Activated T-helper 2 cell treated with anti-CD3 and anti-CD28 coated beads, Interferon-gamma antibody, Interleukin-2, Interleukin-4, amounts not matched to agents 10 μg/mL and 5 μg/mL and 100 μg/mL, durations not matched to agents 14 hours and 24 hours and 36 hours (primary cell): ENCODE results near the gene KCNJ8. TPM values are rescaled to one million over a fixed set of nuclear protein-coding genes. Genes with fewer than 3 reads are reported as not detected.
"Not testable (repeated sequence)": the region's sequence is repeated elsewhere in the genome, so short reads cannot be mapped to it uniquely, and the experiment has no call there.

Source experiments
- DNase-seq: peaks from one replicate; pipeline ENCODE4 v3.0.0; 2021; ENCODE audit warnings: low spot score
- H3K27ac Mint-ChIP-seq: one replicate; pipeline ENCODE4 v1.8.0; 2021; ENCODE audit warnings: mixed read lengths
- H3K27me3 Mint-ChIP-seq: one replicate; pipeline ENCODE4 v1.8.0; 2021; ENCODE audit warnings: low read depth, mixed read lengths
- H3K36me3 Mint-ChIP-seq: one replicate; pipeline ENCODE4 v1.8.0; 2021; ENCODE audit warnings: low read depth, mixed read lengths
- H3K4me1 Mint-ChIP-seq: one replicate; pipeline ENCODE4 v1.8.0; 2021; ENCODE audit warnings: low read depth, mixed read lengths
- H3K4me3 Mint-ChIP-seq: one replicate; pipeline ENCODE4 v1.8.0; 2021; ENCODE audit warnings: low read depth, mild to moderate bottlenecking, moderate library complexity, mixed read lengths
- H3K9me3 Mint-ChIP-seq: one replicate; pipeline ENCODE4 v1.8.0; 2021; ENCODE audit warnings: mixed read lengths
- intact Hi-C: fragments of 100-400 bp; cut with micrococcal nuclease; formaldehyde crosslinking; loops from one replicate; pipeline ENCODE4 v1.15.1; 2023
- total RNA-seq: library from RNA; stranded (reverse); gene quantifications from 2 replicates; pipeline ENCODE4 v1.2.3, GENCODE V29; 2022

KCNJ8 gene
- total RNA-seq, 1 donor from 2014 or later = not detected

DNA sequence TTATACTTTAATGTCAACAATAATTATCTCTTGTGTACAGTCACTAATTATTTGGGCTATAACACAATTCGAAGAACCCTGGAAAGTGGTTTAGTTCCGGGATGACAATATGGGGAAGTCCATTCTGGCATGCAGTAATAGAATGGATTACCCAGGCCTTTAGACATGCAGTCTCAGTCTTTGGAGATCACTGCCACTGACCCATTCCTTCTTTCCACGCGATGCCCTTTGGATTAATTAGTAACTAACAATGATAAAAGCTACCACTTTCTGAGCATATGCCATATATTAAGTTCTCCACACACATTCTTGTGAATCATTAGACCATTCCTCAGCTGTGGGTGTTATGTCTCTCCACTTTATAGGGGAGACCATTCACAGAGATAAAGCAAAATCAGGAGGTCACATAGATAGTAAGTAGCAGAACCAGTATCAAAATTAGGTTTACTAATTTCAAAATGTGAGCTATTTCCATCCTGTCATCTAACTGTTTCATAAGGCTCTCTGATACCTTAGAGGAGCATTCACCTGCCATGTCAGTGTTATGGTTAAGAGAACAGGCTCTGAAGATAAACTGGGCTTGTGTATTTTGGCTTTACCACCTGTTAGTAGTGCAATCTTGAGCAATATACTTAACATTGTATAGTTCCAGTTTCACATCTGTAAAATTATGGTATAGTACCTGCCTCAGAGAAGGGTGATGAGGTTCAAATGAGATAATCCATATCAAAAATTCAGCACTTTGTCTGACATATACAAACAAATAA is 27.2 kb upstream of the KCNJ8 start:
- no peak for DNase-seq
- no peaks in the 10 kb centered on the region for H3K36me3 Mint-ChIP-seq
- H3K9me3 Mint-ChIP-seq = no peaks in the 10 kb centered on the region
- H3K27ac Mint-ChIP-seq = no peak overlapping the region
- no peak overlapping the region for H3K4me3 Mint-ChIP-seq
- H3K27me3 Mint-ChIP-seq = no peaks in the 10 kb centered on the region
- intact Hi-C loops = no loop called here
- H3K4me1 Mint-ChIP-seq = no peaks in the 10 kb centered on the region

DNA sequence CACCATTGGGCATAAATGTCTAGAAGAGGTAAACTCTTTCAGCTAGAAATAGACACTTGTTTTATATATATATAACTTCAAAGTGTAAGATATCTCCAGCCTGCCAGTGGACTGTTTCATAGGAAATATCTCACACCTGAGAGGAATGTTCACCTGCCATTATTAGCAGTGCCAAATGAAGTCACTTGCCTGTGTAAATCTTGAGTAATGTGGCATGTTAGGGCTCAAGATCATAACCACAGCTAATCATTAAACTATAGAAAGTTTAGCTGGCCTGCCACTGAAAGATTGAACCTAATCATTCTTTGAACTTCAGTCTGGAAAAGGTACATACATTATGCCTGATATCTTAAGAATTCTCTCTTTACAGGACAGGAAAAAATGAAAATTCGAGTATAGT is 25.5 kb upstream of the KCNJ8 start:
- no peaks in the 10 kb centered on the region for H3K4me1 Mint-ChIP-seq
- H3K4me3 Mint-ChIP-seq = no peak overlapping the region
- no peak for DNase-seq

DNA sequence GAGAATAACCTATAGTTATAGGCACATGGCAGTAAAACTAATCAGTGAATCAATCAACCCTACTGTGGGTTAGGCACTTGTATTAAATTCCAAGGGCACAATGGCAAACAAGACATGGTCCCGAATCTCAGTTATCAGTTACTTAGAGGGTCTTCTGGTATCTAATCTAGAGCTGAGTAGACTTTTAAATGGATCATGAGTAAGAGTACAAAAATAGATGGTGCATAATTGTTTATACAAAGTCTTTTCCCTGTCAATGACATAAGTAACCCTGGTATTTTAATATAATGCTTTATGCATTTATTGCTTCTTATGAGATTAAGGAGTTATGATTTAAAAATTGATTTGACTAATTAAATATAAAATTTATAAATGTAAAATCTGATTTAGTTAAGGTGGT is 23.0 kb upstream of the KCNJ8 start:
- no peak overlapping the region for H3K27ac Mint-ChIP-seq
- no peak for DNase-seq
- H3K27me3 Mint-ChIP-seq = no peaks in the 10 kb centered on the region
- H3K4me3 Mint-ChIP-seq = no peak overlapping the region
- no peaks in the 10 kb centered on the region for H3K9me3 Mint-ChIP-seq
- H3K36me3 Mint-ChIP-seq = no peaks in the 10 kb centered on the region
- H3K4me1 Mint-ChIP-seq = no peaks in the 10 kb centered on the region
- intact Hi-C loops = no loop called here

More for the DNA sequence above, 25.5 kb upstream of the KCNJ8 start:
- intact Hi-C loops = no loop called here
- Mint-ChIP-seq H3K27me3 (no peaks in the 10 kb centered on the region), H3K9me3 (no peaks in the 10 kb centered on the region), H3K36me3 (no peaks in the 10 kb centered on the region), H3K27ac (no peak overlapping the region)

DNA sequence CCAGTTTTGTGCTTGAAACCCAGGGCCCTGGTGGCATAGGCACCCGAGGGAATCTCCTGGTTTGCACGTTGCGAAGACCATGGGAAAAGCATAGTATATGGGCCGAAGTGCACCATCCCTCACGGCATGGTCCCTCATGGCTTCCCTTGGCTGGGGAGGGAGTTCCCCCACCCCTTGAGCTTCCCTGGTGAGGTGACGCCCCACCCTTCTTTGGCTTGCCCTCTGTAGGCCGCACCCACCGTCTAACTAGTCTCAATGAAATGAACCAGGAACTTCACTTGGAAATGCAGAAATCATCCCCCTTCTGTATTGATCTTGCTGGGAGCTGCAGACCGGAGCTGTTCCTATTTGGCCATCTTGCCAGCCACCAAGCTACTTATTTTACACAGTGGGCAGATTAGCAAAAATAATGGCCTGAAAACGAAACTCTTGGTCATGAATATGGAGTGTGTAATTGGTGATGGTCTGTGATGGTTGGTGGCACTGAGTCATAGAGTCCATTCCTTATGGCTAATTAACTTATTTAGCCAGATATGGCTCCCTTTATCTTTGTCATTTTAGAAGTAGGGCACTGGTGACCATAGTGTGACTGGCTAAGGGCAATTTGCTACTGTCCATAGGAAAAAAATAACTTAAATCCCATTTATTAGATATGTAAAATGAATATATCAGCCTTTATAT is 21.3 kb upstream of the KCNJ8 start:
- Mint-ChIP-seq H3K36me3 (no peaks in the 10 kb centered on the region), H3K27ac (no peak overlapping the region), H3K4me1 (no peaks in the 10 kb centered on the region), H3K27me3 (no peaks in the 10 kb centered on the region), H3K9me3 (no peaks in the 10 kb centered on the region), H3K4me3 (no peak overlapping the region)
- intact Hi-C loops = no loop called here
- DNase-seq = no peak

DNA sequence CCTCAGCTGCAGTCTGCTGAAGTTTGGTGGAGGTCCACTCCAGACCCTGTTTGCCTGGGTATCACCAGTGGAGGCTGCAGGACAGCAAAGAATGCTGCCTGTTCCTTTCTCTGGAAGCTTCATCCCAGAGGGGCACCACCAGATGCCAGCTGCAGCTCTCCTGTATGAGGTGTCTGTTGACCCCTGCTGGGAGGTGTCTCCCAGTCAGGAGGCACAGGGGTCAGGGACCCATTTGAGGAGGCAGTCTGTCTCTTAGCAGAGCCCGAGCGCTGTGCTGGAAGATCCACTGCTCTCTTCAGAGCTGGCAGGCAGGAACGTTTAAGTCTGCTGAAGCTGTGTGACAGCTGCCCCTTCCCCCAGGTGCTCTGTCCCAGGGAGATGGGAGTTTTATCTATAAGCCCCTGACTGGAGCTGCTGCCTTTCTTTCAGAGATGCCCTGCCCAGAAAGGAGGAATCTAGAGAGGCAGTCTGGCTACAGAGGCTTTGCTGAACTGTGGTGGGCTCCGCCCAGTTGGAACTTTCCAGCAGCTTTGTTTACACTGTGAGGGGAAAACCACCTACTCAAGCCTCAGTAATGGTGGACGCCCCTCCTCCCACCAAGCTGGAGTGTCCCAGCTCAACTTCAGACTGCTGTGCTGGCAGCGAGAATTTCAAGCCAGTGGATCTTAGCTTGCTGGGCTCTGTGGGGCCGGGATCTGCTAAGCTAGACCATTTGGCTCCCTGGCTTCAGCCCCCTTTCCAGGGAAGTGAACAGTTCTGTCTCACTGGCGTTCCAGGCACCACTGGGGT is 20.5 kb upstream of the KCNJ8 start:
- H3K4me1 Mint-ChIP-seq, intact Hi-C loops: not testable (repeated sequence)

DNA sequence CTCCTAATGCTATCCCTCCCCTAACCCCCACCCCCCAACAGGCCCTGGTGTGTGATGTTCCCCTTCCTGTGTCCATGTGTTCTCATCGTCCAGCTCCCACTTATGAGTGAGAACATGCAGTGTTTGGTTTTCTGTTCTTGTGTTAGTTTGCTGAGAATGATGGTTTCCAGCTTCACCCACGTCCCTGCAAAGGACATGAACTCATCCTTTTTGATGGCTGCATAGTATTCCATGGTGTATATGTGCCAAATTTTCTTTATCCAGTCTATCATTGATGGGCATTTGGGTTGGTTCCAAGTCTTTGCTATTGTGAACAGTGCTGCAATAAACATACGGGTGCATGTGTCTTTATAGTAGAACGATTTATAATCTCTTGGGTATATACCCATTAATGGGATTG is 15.2 kb upstream of the KCNJ8 start:
- H3K4me3 Mint-ChIP-seq, H3K27ac Mint-ChIP-seq, H3K9me3 Mint-ChIP-seq, intact Hi-C loops, H3K36me3 Mint-ChIP-seq, DNase-seq, H3K4me1 Mint-ChIP-seq, H3K27me3 Mint-ChIP-seq: not testable (repeated sequence)

More for the DNA sequence above, 20.5 kb upstream of the KCNJ8 start:
- H3K9me3 Mint-ChIP-seq, DNase-seq, H3K27ac Mint-ChIP-seq, H3K27me3 Mint-ChIP-seq, H3K4me3 Mint-ChIP-seq, H3K36me3 Mint-ChIP-seq: not testable (repeated sequence)

DNA sequence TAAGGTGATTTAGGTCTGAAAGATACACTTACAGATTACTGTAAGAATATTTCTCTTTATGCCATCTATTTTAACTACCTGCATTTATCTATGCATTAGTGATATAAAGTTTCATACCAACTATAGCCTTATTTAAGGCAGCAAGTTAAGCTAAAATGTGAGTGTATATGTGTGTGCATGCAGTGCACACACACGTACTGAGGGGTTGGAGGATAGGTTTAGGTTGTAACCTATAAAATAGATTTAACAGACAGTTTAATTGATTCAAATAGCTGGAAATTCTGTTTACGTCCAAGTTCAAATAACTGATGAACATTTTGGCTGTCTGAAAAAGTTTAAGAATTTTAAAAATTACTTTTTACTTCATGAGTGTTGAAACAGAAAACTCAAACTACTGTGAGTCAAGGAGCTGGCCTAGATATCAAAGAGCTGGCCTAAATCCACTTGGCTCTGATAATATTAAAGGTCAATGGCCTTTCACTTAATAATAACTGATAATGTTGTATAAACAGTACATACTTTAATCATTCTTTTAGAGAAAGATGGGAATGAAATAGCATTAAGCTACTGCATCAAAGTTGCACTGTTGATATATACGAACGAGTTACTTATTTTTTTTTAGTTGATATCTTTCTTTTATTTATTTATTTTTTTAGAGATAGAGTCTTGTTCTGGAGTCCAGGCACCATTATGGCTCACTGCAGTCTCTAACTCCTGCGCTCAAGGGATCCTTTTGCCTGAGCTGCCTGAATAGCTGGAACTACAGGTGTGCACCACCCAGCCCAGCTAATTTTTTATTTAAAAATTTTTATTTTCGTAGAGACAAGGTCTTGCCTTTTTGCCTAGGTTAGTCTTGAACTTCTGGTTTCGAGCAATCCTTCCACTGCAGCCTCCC is 13.8 kb upstream of the KCNJ8 start:
- H3K27me3 Mint-ChIP-seq = no peaks in the 10 kb centered on the region
- no peaks in the 10 kb centered on the region for H3K4me1 Mint-ChIP-seq
- DNase-seq = no peak
- H3K36me3 Mint-ChIP-seq = no peaks in the 10 kb centered on the region
- H3K4me3 Mint-ChIP-seq = no peak overlapping the region
- H3K27ac Mint-ChIP-seq = no peak overlapping the region
- no peaks in the 10 kb centered on the region for H3K9me3 Mint-ChIP-seq
- intact Hi-C loops = no loop called here

DNA sequence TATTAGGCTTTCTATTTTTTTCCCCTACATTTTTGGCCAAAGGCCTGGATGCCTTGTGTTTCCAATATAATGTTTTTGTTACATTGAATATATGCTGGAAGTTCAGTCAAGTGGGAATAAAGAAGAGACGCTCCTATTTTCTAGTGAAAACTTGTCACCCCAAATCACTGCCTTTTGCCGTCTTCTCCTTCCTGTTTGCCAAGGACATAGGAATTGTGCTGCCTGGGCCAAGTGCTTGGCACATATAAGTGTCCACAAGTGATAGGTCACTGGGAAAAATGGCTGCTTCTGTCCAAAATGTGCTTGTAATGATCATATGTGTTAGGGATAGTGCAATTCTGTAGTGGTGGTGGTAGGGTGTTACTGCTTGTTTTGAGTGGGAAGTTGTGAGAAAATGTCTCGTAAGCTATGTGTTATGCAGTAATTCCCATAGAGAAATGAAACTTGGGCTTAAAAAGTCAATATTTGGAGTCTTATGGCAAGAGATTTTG is 11.6 kb upstream of the KCNJ8 start:
- no peak for DNase-seq
- intact Hi-C loops = no loop called here
- Mint-ChIP-seq H3K4me1 (no peaks in the 10 kb centered on the region), H3K36me3 (no peaks in the 10 kb centered on the region), H3K4me3 (no peak overlapping the region), H3K27me3 (no peaks in the 10 kb centered on the region), H3K27ac (no peak overlapping the region), H3K9me3 (no peaks in the 10 kb centered on the region)

DNA sequence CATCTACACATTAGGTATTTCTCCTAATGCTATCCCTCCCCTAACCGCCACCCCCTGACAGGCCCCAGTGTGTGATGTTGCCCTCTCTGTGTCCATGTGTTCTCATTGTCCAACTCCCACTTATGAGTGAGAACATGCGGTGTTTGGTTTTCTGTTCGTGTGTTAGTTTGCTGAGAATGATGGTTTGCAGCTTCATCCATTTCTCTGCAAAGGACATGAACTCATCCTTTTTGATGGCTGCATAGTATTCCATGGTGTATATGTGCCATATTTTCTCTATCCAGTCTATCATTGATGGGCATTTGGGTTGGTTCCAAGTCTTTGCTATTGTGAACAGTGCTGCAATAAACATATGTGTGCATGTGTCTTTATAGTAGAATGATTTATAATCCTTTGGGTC is 8.2 kb upstream of the KCNJ8 start:
- H3K27me3 Mint-ChIP-seq, H3K27ac Mint-ChIP-seq, intact Hi-C loops, H3K4me1 Mint-ChIP-seq, H3K4me3 Mint-ChIP-seq, H3K36me3 Mint-ChIP-seq, DNase-seq, H3K9me3 Mint-ChIP-seq: not testable (repeated sequence)

DNA sequence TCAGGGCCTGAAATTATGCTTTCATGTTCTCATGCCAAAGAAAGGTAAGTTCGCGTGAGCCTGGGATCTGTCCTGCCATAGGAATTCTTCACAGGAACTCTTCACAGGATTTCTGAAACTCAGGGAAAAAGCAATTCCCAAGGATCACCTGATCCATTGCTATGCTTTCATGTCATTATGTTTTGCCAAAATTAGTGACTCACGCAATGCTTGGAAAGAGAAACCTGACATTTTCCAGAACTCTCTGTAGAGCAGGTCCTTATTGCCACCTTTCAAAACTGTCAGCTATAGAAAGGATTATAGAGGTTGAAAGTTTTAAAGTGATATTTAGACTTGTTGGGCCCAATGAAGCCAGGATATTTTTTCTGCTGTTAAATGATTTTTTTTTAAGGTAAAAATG is 6.3 kb upstream of the KCNJ8 start:
- Mint-ChIP-seq H3K9me3 (no peaks in the 10 kb centered on the region), H3K4me3 (no peak overlapping the region), H3K27me3 (peaks cover 16% of the 10 kb centered on the region), H3K27ac (no peak overlapping the region), H3K36me3 (no peaks in the 10 kb centered on the region), H3K4me1 (no peaks in the 10 kb centered on the region)
- intact Hi-C loops = no loop called here
- no peak for DNase-seq

DNA sequence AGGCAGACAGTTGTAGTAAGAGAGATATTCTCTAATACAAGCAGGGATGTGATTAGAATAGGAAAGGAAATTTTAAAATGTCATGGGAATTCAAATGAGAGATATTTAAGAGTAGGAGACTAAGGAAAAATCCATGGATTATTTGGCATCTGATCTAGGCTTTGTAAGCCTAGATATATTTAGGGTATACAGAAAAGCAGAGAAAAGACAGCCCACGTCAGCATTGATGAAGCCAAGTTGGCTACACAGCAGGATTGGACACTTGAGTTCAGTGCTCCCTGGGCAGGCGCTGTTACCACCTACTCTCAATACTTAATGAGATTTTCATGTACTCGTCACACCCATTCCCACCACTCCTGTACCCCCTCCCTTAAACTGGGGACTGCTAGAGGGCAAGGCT is 1.7 kb upstream of the KCNJ8 start:
- intact Hi-C loops = loop anchor here (5.0 kb wide), 1 partner anchor 166 kb away; the partner anchor contains the start of gene ABCC9
- H3K4me3 Mint-ChIP-seq = no peak overlapping the region
- H3K27me3 Mint-ChIP-seq = peaks cover 49% of the 10 kb centered on the region
- H3K4me1 Mint-ChIP-seq = peaks cover 2% of the 10 kb centered on the region
- no peaks in the 10 kb centered on the region for H3K36me3 Mint-ChIP-seq
- H3K9me3 Mint-ChIP-seq = no peaks in the 10 kb centered on the region
- no peak for DNase-seq
- no peak overlapping the region for H3K27ac Mint-ChIP-seq

DNA sequence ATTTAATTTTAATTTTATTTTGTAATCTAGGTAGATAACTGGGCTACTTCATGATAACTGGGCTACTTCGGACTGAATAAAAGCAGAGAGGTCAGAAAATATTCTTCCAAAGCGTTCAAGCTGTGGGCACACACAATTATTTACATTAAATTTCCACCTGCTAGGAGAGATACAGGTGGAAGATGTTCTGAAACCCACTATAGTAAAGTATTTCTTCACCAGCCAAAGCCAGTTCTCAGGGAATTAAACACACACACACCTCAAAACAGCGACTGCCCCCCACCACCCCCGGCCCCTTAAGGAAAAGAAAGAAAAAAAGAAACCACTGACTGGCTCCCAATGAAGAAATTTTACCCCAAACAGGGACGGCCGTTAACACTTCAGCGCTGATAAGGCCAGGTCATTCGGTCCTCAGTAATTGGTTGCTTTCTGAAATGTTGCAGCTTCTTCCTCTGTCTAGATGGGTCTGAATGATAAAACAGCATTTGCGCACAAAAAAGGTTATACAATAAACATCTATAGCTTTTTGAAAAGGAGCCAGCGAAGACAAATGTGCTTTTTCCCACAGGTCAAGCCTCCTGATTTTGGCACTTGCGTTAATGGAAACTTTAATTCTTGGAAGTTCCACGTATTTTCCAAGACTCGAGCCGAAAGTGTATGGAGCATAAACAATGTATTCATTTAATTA is 771 bp upstream of the KCNJ8 start:
- Mint-ChIP-seq H3K4me3 (no peak overlapping the region), H3K36me3 (no peaks in the 10 kb centered on the region), H3K9me3 (no peaks in the 10 kb centered on the region), H3K27ac (no peak overlapping the region), H3K4me1 (peaks cover 2% of the 10 kb centered on the region), H3K27me3 (peaks cover 55% of the 10 kb centered on the region)
- intact Hi-C loops = loop anchor here (5.0 kb wide), 1 partner anchor 167 kb away; the partner anchor contains the start of gene ABCC9
- no peak for DNase-seq
